A549 (cell line): ENCODE results near the gene TMEM164. TPM values are rescaled to one million over a fixed set of nuclear protein-coding genes. Genes with fewer than 3 reads are reported as not detected.
A peak's percentile ranks its signal among the peaks of the same experiment; 100 is the strongest.

Source experiments
- ATAC-seq, 2 experiments: fragments of 200-7000 bp in 1 of 2; fragments of >200 bp in 1 of 2; cut with Nextera tagmentation in 1 of 2; cut with Tn5 transposase in 1 of 2; 3 replicates each; pipeline versions ENCODE4 v1.8.0 to v1.9.1; 2018 to 2020; ENCODE audit warnings: mild to moderate bottlenecking in 1 of 2, moderate library complexity in 1 of 2
- CTCF ChIA-PET: fragments of 300-600 bp; sonication (Branson Sonifier 250); formaldehyde crosslinking; extraction: SDS; loops from one replicate; lab custom pipeline; 2021; ENCODE audit warnings: antibody characterized with exemption, inconsistent platforms; lab: Yijun Ruan, JAX
- POLR2A ChIA-PET: fragments of 350-600 bp; formaldehyde crosslinking; extraction: SDS; loops from one replicate; lab custom pipeline; 2021; ENCODE audit warnings: antibody characterized with exemption, inconsistent platforms; lab: Yijun Ruan, JAX
- DNase-seq, 2 experiments: peaks; one replicate each; pipeline versions ENCODE4 v3.0.0 to v3.0.0-alpha.2; 2011 to 2016; ENCODE audit warnings: low read depth in 1 of 2, low spot score in 1 of 2
- FAIRE-seq: peaks from 2 replicates; lab custom pipeline; 2011; peaks lifted over from hg19 to GRCh38; lab: Jason Lieb, UNC
- H3K27ac ChIP-seq, 2 experiments: fragments of >200 bp; sonication (Bioruptor Twin); formaldehyde crosslinking; 3 replicates each; pipeline ENCODE4 v1.5.1; 2016 to 2017
- H3K4me1 ChIP-seq: fragments of >200 bp; sonication (Bioruptor Twin); formaldehyde crosslinking; 3 replicates; pipeline ENCODE4 v1.6.1; 2016
- H3K4me2 ChIP-seq: fragments of >200 bp; sonication (Bioruptor Twin); formaldehyde crosslinking; 3 replicates; pipeline ENCODE4 v1.6.1; 2016
- H3K4me3 ChIP-seq: fragments of >200 bp; sonication (Bioruptor Twin); formaldehyde crosslinking; 3 replicates; pipeline ENCODE4 v1.5.1; 2016
- H3K9me3 ChIP-seq: fragments of >200 bp; sonication (Bioruptor Twin); formaldehyde crosslinking; 3 replicates; pipeline ENCODE4 v1.6.1; 2016
- CBX8 ChIP-seq: fragments of 200-600 bp; sonication (generic); IDR thresholded peaks from 2 replicates; pipeline ENCODE4 v1.6.1; 2016
- CEBPB ChIP-seq, 2 experiments: fragments of >200 bp in 1 of 2; sonication (Bioruptor Twin) in 1 of 2; formaldehyde crosslinking in 1 of 2; IDR thresholded peaks; 2 replicates each; pipeline ENCODE4 v1.6.1; 2012 to 2016
- EP300 ChIP-seq, 2 experiments: fragments of >200 bp; sonication (Bioruptor Twin); formaldehyde crosslinking; IDR thresholded peaks; 2 replicates in 1 of 2; 3 replicates in 1 of 2; pipeline ENCODE4 v1.6.1; 2016 to 2017
- ESRRA ChIP-seq: fragments of 150-350 bp; IDR thresholded peaks from 2 replicates; pipeline ENCODE4 v1.6.1; 2014; ENCODE audit warnings: mild to moderate bottlenecking, low read length, borderline replicate concordance
- FOSL2 ChIP-seq, 2 experiments: fragments of 450-650 bp in 1 of 2; fragments of >200 bp in 1 of 2; sonication (Bioruptor Twin) in 1 of 2; formaldehyde crosslinking; IDR thresholded peaks; 2 replicates each; pipeline versions ENCODE4 v1.5.0 to v1.6.1; 2016 to 2020; ENCODE audit warnings: mild to moderate bottlenecking in 1 of 2, moderate library complexity in 1 of 2
- FOXS1 ChIP-seq: fragments of 250-450 bp; sonication (Bioruptor Pico); IDR thresholded peaks from 2 replicates; pipeline ENCODE4 v1.5.0; 2020; ENCODE audit warnings: mild to moderate bottlenecking, moderate library complexity
- HEYL ChIP-seq: fragments of 250-450 bp; sonication (Bioruptor Pico); IDR thresholded peaks from 2 replicates; pipeline ENCODE4 v1.8.0; 2021; ENCODE audit warnings: mild to moderate bottlenecking, moderate library complexity
- HMGXB4 ChIP-seq: fragments of 250-450 bp; sonication (Bioruptor Pico); IDR thresholded peaks from 2 replicates; pipeline ENCODE4 v1.5.0; 2021; ENCODE audit warnings: mild to moderate bottlenecking, moderate library complexity, borderline replicate concordance
- HOXB5 ChIP-seq: fragments of 250-450 bp; sonication (Bioruptor Pico); IDR thresholded peaks from 2 replicates; pipeline ENCODE4 v1.5.0; 2020; ENCODE audit warnings: mild to moderate bottlenecking, moderate library complexity
- KDM1A ChIP-seq: fragments of 200-600 bp; sonication (generic); IDR thresholded peaks from 2 replicates; pipeline ENCODE4 v1.6.1; 2016; ENCODE audit warnings: low read depth, mild to moderate bottlenecking
- MAFK ChIP-seq: fragments of 450-650 bp; IDR thresholded peaks from 2 replicates; pipeline ENCODE4 v1.6.1; 2014; ENCODE audit not compliant: partially characterized antibody
- MAZ ChIP-seq: fragments of 150-350 bp; IDR thresholded peaks from 2 replicates; pipeline ENCODE4 v1.6.1; 2014; ENCODE audit warnings: antibody characterized with exemption, low read depth, low read length, borderline replicate concordance
- MYC ChIP-seq: IDR thresholded peaks from 2 replicates; pipeline ENCODE4 v1.6.1; 2012; ENCODE audit warnings: mild to moderate bottlenecking, inconsistent platforms, low read length, improper control_type of control experiment, borderline replicate concordance
- NR3C1 ChIP-seq: fragments of >200 bp; sonication (Bioruptor Twin); formaldehyde crosslinking; IDR thresholded peaks from 3 replicates; pipeline ENCODE4 v1.6.1; 2017
- PHF8 ChIP-seq: fragments of 200-600 bp; sonication (generic); IDR thresholded peaks from 2 replicates; pipeline ENCODE4 v1.6.1; 2016; ENCODE audit warnings: low read depth, mild to moderate bottlenecking, antibody characterized with exemption, moderate library complexity, borderline replicate concordance
- POLR2A ChIP-seq: IDR thresholded peaks from 2 replicates; pipeline ENCODE4 v1.6.1; 2012; ENCODE audit warnings: mild to moderate bottlenecking, low read length
- POLR2AphosphoS2 ChIP-seq: conservative IDR thresholded peaks from 2 replicates; pipeline ENCODE4 v1.6.1; 2012; ENCODE audit warnings: low read length, improper control_type of control experiment, inconsistent platforms
- RNF2 ChIP-seq: fragments of 200-600 bp; sonication (generic); IDR thresholded peaks from 2 replicates; pipeline ENCODE4 v1.6.1; 2016; ENCODE audit warnings: low read depth, mild to moderate bottlenecking, antibody characterized with exemption, moderate library complexity, borderline replicate concordance
- WGBS: methylation state at CpG from one replicate; pipeline ENCODE4 v1.1.6; 2017; ENCODE audit errors: missing lambda C conversion rate; 5-methylcytosine and 5-hydroxymethylcytosine counted together
- polyA plus RNA-seq, 4 experiments: library from polyadenylated mRNA; depleted of rRNA in 3 of 4; stranded (reverse); fragments of >200 nt; fragmentation: RNase III in 1 of 4; extraction: RNeasy Plus Mini Kit Qiagen cat#74134 plus additional on column Dnase treatment in 1 of 4; gene quantifications; 2 replicates in 3 of 4; 3 replicates in 1 of 4; pipeline ENCODE4 v1.2.3, GENCODE V29; 2011 to 2017
- TF ChIP-seq, protein P1 (sequence below): fragments of 450-650 bp; IDR thresholded peaks from 2 replicates; pipeline ENCODE4 v1.6.1; 2014; ENCODE audit warnings: antibody characterized with exemption
- TF ChIP-seq, protein P2 (sequence below): IDR thresholded peaks from 2 replicates; pipeline ENCODE4 v1.6.1; 2012; ENCODE audit warnings: low read depth, borderline replicate concordance

Gene TMEM164
- polyA plus RNA-seq, 2 of the 4 experiments (the other 2 are of a cell fraction) = 32.0 to 43.7 TPM

DNA sequence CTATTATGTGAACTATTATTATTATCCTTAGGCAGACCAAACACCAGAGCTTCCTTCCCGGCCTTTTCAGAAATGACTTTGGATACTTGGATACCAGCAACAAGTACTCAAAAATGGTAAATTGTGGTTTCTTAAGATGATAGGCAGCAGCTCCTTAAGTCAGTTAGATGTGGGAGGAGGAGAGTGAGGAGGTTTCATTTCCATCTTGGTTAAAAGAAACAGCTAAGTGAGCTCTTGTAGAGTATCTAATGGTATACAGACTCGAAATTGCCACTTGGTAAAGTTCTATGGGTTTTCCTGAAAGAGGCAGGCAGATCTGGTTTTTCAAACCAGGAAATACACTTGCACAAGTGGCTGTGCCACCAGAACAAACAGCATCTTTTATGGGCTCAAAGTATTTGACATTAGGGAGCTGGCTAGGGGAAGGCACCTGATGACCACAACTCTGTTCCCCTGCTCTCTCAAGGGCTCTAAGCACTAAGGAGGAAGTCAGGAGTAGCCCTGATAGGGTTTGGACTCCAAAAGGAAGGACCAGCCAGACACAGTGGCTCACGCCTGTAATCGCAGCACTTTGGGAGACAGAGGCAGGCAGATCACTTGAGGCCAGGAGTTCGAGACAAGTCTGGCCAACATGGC lies 130.9 kb downstream of the TMEM164 start:
- Histone ChIP-seq H3K4me3 (no peak overlapping the region), H3K4me1 (peaks cover 18% of the 10 kb centered on the region), H3K9me3 (no peaks in the 10 kb centered on the region), H3K27ac (no peak overlapping the region), H3K4me2 (no peak overlapping the region)
- FAIRE-seq (peak; percentile 46), DNase-seq (no peak), ATAC-seq (no peak)
- CTCF ChIA-PET = interaction anchor here (2.2 kb wide), 1 partner anchor 12 kb away, joined by 12 read pairs; no protein-coding TSS in a partner anchor
- WGBS = 93% methylated on average over 5 of the region's 5 CpGs
- TF ChIP-seq NR3C1 = no peak
- TF ChIP-seq CBX8 = no peak
- TF ChIP-seq FOSL2 (IDR thresholded peaks at IDR 0.05) = no peak
- no peak for TF ChIP-seq FOSL2 (CRISPR knock-in tag; IDR thresholded peaks at IDR 0.05)
- TF ChIP-seq, protein P1, sequence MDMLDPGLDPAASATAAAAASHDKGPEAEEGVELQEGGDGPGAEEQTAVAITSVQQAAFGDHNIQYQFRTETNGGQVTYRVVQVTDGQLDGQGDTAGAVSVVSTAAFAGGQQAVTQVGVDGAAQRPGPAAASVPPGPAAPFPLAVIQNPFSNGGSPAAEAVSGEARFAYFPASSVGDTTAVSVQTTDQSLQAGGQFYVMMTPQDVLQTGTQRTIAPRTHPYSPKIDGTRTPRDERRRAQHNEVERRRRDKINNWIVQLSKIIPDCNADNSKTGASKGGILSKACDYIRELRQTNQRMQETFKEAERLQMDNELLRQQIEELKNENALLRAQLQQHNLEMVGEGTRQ = no peak
- no peak for TF ChIP-seq POLR2A
- TF ChIP-seq ESRRA = no peak
- TF ChIP-seq CEBPB (IDR thresholded peaks at IDR 0.05) = no peak
- TF ChIP-seq MAZ = no peak
- TF ChIP-seq HOXB5 (CRISPR knock-in tag) = no peak
- no peak for TF ChIP-seq PHF8
- TF ChIP-seq POLR2AphosphoS2 = no peak
- TF ChIP-seq KDM1A = no peak
- TF ChIP-seq, protein P2, sequence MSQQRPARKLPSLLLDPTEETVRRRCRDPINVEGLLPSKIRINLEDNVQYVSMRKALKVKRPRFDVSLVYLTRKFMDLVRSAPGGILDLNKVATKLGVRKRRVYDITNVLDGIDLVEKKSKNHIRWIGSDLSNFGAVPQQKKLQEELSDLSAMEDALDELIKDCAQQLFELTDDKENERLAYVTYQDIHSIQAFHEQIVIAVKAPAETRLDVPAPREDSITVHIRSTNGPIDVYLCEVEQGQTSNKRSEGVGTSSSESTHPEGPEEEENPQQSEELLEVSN = no peak
- TF ChIP-seq EP300 (IDR thresholded peaks at IDR 0.05) = no peak
- no peak for TF ChIP-seq HMGXB4 (CRISPR knock-in tag)
- no peak for TF ChIP-seq MYC
- no peak for TF ChIP-seq RNF2
- no peak for TF ChIP-seq HEYL
- POLR2A ChIA-PET = no interaction called here

- ATAC-seq (no peak), FAIRE-seq (no peak), DNase-seq (no peak)
- TF ChIP-seq FOXS1 (CRISPR knock-in tag) (no peak), EP300 (IDR thresholded peaks at IDR 0.05) (no peak), HMGXB4 (CRISPR knock-in tag) (no peak), MAFK (peak; percentile 66)
- TF ChIP-seq, protein P1 = no peak
- Histone ChIP-seq H3K4me1 (peaks cover 18% of the 10 kb centered on the region), H3K9me3 (no peaks in the 10 kb centered on the region), H3K4me2 (no peak overlapping the region), H3K27ac (peak overlapping the region in 1 of 2 experiments; percentile 43; a peak in 1 of 6 replicates), H3K4me3 (no peak overlapping the region)
- ChIA-PET POLR2A (no interaction called here), CTCF (interaction anchor here (3.7 kb wide), 1 partner anchor 11 kb away, joined by 23 read pairs; no protein-coding TSS in a partner anchor)
- 94% methylated on average over 1 of the region's 1 CpG for WGBS
These were observed 132.7 kb downstream of the TMEM164 start for GRCh38 chrX:110135618-110136017.
